ENCODE measurements around the gene IGLON5. TPM values are rescaled to one million over a fixed set of nuclear protein-coding genes. Genes with fewer than 3 reads are reported as not detected.
A peak's percentile ranks its signal among the peaks of the same experiment; 100 is the strongest.

Gene IGLON5
- total and polyA plus RNA-seq, 2 donors from 2014 or later, result 0.15 TPM; not detected in 1

- Histone ChIP-seq H3K36me3 (ENCODE audit: control insufficient read depth in 2 of 3, insufficient read depth in 3 of 3, low read length in 3 of 3) (no peaks in the 10 kb centered on the region), H3K9ac (ENCODE audit: low read length in 3 of 3) (no peak overlapping the region), H3K4me1 (ENCODE audit: control insufficient read depth in 2 of 3, insufficient read depth in 2 of 3, low read depth in 1 of 3, low read length in 3 of 3) (no peaks in the 10 kb centered on the region), H3K27me3 (ENCODE audit: control insufficient read depth, insufficient read depth, low read length) (no peaks in the 10 kb centered on the region), H3K4me3 (ENCODE audit: low read length in 3 of 3) (no peak overlapping the region), H3K27ac (ENCODE audit: low read depth in 2 of 2, low read length in 2 of 2) (no peak overlapping the region), H3K9me3 (ENCODE audit: control insufficient read depth in 2 of 3, insufficient read depth in 1 of 3, low read length in 3 of 3) (no peaks in the 10 kb centered on the region)
- intact Hi-C loops (cut with DNase I), result no loop called here
- FAIRE-seq (no peak), DNase-seq (peak in 2 of 5 donors; percentile 20 to 21)
- no peak for TF ChIP-seq CTCF (IDR thresholded peaks at IDR 0.05; ENCODE audit: borderline replicate concordance, extremely low read depth, insufficient read depth)
Measured at GRCh38 chr19:51295382-51296126, 15.9 kb upstream of the IGLON5 start.

GRCh38 chr19:51296336-51297093 lies 14.9 kb upstream of the IGLON5 start:
- no peak for TF ChIP-seq CTCF (IDR thresholded peaks at IDR 0.05; ENCODE audit: borderline replicate concordance, extremely low read depth, insufficient read depth)
- no peak overlapping the region for H3K9ac ChIP-seq (ENCODE audit: low read length in 3 of 3)
- DNase-seq (no peak), FAIRE-seq (no peak)
- H3K27ac ChIP-seq (ENCODE audit: low read depth in 2 of 2, low read length in 2 of 2), result no peak overlapping the region
- no peak overlapping the region for H3K4me3 ChIP-seq (ENCODE audit: low read length in 3 of 3)
- intact Hi-C loops (cut with DNase I), result no loop called here
- no peaks in the 10 kb centered on the region for H3K4me1 ChIP-seq (ENCODE audit: control insufficient read depth in 2 of 3, insufficient read depth in 2 of 3, low read depth in 1 of 3, low read length in 3 of 3)
- no peaks in the 10 kb centered on the region for H3K36me3 ChIP-seq (ENCODE audit: control insufficient read depth in 2 of 3, insufficient read depth in 3 of 3, low read length in 3 of 3)
- peaks cover 0 to 1% (median 0%) of the 10 kb centered on the region in 3 donors for H3K9me3 ChIP-seq (ENCODE audit: control insufficient read depth in 2 of 3, insufficient read depth in 1 of 3, low read length in 3 of 3)
- H3K27me3 ChIP-seq (ENCODE audit: control insufficient read depth, insufficient read depth, low read length), result no peaks in the 10 kb centered on the region

- Histone ChIP-seq H3K27me3 (ENCODE audit: control insufficient read depth, insufficient read depth, low read length) (no peaks in the 10 kb centered on the region), H3K27ac (ENCODE audit: low read depth in 2 of 2, low read length in 2 of 2) (no peak overlapping the region), H3K9ac (ENCODE audit: low read length in 3 of 3) (no peak overlapping the region), H3K9me3 (ENCODE audit: control insufficient read depth in 2 of 3, insufficient read depth in 1 of 3, low read length in 3 of 3) (peaks cover 0 to 5% (median 0%) of the 10 kb centered on the region in 3 donors), H3K36me3 (ENCODE audit: control insufficient read depth in 2 of 3, insufficient read depth in 3 of 3, low read length in 3 of 3) (no peaks in the 10 kb centered on the region), H3K4me3 (ENCODE audit: low read length in 3 of 3) (no peak overlapping the region), H3K4me1 (ENCODE audit: control insufficient read depth in 2 of 3, insufficient read depth in 2 of 3, low read depth in 1 of 3, low read length in 3 of 3) (no peaks in the 10 kb centered on the region)
- intact Hi-C loops (cut with DNase I), result no loop called here
- FAIRE-seq (no peak), DNase-seq (no peak)
- no peak for TF ChIP-seq CTCF (IDR thresholded peaks at IDR 0.05; ENCODE audit: borderline replicate concordance, extremely low read depth, insufficient read depth)
Measured at GRCh38 chr19:51297406-51297805, 14.0 kb upstream of the IGLON5 start.

Data from kidney (tissue), 14 donors.